ENCODE measurements around the gene SLC12A1. TPM values are rescaled to one million over a fixed set of nuclear protein-coding genes. Genes with fewer than 3 reads are reported as not detected.

SLC12A1 gene
- total RNA-seq, 1 donor from 2014 or later: 0.13 TPM

DNA sequence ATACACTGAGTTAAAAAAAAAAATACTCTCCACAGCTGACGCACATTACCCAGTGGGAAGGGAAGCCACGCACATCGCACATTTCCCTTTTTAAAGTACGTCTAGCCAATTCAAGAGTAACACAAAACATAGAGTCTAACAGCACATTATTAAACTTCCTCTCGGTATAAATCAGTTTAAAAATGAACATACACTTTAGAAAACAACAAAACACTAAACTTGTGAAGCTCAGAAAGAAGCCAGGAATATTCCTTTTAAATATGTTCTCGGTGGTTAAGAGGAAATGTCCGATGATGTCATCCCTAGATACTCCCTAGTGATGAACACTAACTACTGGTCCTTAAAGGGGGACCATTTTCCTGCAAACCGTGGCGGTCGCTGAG lies 28.7 kb upstream of the SLC12A1 start:
- peaks cover 27% of the 10 kb centered on the region for H3K36me3 Mint-ChIP-seq
- peaks cover 18% of the 10 kb centered on the region for H3K4me1 Mint-ChIP-seq
- TF ChIP-seq, protein P1, sequence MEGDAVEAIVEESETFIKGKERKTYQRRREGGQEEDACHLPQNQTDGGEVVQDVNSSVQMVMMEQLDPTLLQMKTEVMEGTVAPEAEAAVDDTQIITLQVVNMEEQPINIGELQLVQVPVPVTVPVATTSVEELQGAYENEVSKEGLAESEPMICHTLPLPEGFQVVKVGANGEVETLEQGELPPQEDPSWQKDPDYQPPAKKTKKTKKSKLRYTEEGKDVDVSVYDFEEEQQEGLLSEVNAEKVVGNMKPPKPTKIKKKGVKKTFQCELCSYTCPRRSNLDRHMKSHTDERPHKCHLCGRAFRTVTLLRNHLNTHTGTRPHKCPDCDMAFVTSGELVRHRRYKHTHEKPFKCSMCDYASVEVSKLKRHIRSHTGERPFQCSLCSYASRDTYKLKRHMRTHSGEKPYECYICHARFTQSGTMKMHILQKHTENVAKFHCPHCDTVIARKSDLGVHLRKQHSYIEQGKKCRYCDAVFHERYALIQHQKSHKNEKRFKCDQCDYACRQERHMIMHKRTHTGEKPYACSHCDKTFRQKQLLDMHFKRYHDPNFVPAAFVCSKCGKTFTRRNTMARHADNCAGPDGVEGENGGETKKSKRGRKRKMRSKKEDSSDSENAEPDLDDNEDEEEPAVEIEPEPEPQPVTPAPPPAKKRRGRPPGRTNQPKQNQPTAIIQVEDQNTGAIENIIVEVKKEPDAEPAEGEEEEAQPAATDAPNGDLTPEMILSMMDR (IDR thresholded peaks at IDR 0.05; ENCODE audit: unreplicated experiment): no peak
- H3K9me3 Mint-ChIP-seq: peaks cover 24% of the 10 kb centered on the region
- H3K4me3 Mint-ChIP-seq: peak overlapping the region; percentile 85
- peak overlapping the region; percentile 98 for H3K27ac Mint-ChIP-seq
- no peak for DNase-seq (ENCODE audit: low spot score in 2 of 2, unreplicated experiment in 2 of 2)
- no peaks in the 10 kb centered on the region for H3K27me3 Mint-ChIP-seq (ENCODE audit: low read depth)

DNA sequence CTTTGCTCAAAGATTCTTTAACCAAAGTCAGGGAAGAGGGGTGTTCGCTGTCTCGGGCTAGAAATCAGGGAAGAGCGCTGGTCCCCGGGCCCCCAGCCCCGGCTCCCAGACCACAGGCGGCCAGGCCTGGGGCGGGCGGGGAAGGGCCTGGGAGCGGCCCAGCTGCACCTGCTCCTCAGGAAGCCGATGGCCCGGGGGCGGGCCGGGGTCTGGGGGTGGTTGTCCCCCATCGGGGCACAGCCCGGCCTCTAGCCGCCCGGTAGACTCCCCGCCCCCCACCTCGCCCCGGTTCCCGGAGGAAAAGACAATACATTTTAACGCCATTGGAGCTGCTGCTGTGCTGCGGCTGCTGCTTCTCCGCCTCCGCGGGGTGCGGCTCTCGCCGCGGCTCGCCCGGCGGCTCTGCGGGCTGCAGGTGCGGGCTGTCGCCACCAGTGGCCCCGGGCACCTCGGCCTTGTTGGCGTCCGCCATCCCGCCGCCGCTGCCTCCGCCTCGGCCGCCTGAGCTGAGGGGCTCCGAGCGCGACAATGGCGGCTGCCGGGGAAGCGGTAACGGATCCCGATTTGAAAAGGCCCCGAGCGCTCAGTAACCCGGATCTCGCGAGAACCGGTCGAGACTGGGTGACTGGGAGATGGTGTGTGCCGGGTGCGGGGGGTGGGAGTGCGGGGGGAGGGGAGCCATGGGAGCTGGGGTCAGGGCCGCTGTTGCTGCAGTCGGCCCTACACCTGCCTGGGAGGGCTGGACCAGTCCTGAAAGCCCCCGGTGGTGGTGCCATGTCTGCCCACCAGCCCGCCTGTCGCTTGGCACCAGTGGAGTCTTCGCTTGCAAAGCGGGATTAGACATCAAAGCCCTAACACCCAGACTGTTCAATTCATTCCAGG lies 28.1 kb upstream of the SLC12A1 start, which contains the start of gene MYEF2:
TSS of gene MYEF2 (minus strand) at position 530 of the 882 bp plus-strand sequence. CDS start at position 472, 58 bp downstream.
- DNase-seq (ENCODE audit: low spot score in 2 of 2, unreplicated experiment in 2 of 2): peak; percentile 68 to 81
- TF ChIP-seq, protein P1 (IDR thresholded peaks at IDR 0.05; ENCODE audit: unreplicated experiment): no peak
- peaks cover 18% of the 10 kb centered on the region for H3K4me1 Mint-ChIP-seq

DNA sequence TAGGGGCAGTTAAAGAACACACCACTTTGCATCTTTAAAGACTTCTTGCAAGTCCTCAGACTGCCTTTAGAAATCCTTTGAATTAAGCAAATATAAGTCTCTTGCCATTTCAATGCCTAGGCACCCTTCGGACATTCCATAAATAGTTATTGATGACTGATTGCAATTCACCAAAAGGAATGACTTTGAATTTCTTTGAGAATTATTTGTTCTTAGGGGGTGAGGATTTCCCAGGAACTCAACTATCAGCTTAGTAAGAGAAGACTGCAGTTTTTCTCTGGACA lies 27.5 kb upstream of the SLC12A1 start:
- TF ChIP-seq, protein P1 (IDR thresholded peaks at IDR 0.05; ENCODE audit: unreplicated experiment): no peak
- H3K4me1 Mint-ChIP-seq: peaks cover 18% of the 10 kb centered on the region
- peak overlapping the region; percentile 39 for H3K27ac Mint-ChIP-seq
- peak overlapping the region; percentile 63 for H3K4me3 Mint-ChIP-seq
- no peaks in the 10 kb centered on the region for H3K27me3 Mint-ChIP-seq (ENCODE audit: low read depth)
- H3K9me3 Mint-ChIP-seq: peaks cover 12% of the 10 kb centered on the region
- no peak for DNase-seq (ENCODE audit: low spot score in 2 of 2, unreplicated experiment in 2 of 2)
- H3K36me3 Mint-ChIP-seq: peaks cover 15% of the 10 kb centered on the region

More for the DNA sequence above, 28.1 kb upstream of the SLC12A1 start, which contains the start of gene MYEF2:
- Mint-ChIP-seq H3K36me3 (peaks cover 20% of the 10 kb centered on the region), H3K27ac (peak within 1 kb of the TSS; percentile 98), H3K4me3 (peak within 1 kb of the TSS; percentile 85), H3K9me3 (peaks cover 18% of the 10 kb centered on the region), H3K27me3 (ENCODE audit: low read depth) (no peaks in the 10 kb centered on the region)

DNA sequence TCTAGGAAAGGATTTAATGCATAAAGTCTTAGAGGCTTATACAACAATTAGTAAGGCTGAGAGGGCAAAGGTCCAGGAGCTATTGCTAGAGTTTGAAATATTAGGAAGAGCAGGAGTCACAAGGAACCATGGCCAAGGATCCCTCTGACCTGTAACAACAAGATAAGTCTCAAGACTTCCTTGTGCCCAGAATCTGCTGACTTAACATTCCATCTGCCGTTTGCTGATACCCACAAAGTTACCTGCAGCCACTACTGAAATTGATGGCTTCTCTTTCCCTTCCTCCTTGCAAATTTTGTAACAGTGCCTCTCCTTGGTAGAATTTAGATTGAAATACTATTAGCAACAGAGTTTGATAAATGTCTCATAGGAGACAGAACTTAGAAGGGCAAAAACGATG lies 23.4 kb upstream of the SLC12A1 start:
- Mint-ChIP-seq H3K9me3 (peaks cover 11% of the 10 kb centered on the region), H3K27me3 (ENCODE audit: low read depth) (peaks cover 8% of the 10 kb centered on the region)

DNA sequence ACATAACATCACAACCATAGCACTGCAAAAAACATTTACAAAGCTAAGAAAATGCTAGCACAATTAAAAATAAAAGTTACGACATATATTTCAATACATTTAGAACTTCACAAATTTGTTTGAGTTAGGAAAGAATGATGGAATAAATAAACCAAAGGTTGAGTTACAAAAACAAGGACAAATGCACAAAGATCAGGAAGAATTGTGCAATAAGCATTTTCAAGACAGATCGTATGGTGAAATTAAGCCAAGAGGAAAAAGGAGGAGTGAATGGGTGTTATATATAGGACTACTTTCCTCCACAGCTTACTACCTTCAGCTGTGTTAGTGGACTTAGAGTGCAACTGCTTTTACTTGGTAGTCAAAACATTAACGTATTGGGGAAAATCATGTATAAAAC lies 20.6 kb upstream of the SLC12A1 start:
- TF ChIP-seq, protein P1 (IDR thresholded peaks at IDR 0.05; ENCODE audit: unreplicated experiment): no peak
- DNase-seq (ENCODE audit: low spot score in 2 of 2, unreplicated experiment in 2 of 2): no peak

More for the DNA sequence above, 23.4 kb upstream of the SLC12A1 start:
- no peaks in the 10 kb centered on the region for H3K36me3 Mint-ChIP-seq
- TF ChIP-seq, protein P1 (IDR thresholded peaks at IDR 0.05; ENCODE audit: unreplicated experiment): no peak
- H3K27ac Mint-ChIP-seq: no peak overlapping the region
- H3K4me3 Mint-ChIP-seq: no peak overlapping the region
- DNase-seq (ENCODE audit: low spot score in 2 of 2, unreplicated experiment in 2 of 2): no peak
- H3K4me1 Mint-ChIP-seq: no peaks in the 10 kb centered on the region

More for the DNA sequence above, 20.6 kb upstream of the SLC12A1 start:
- no peaks in the 10 kb centered on the region for H3K36me3 Mint-ChIP-seq
- H3K9me3 Mint-ChIP-seq: peaks cover 11% of the 10 kb centered on the region
- no peak overlapping the region for H3K4me3 Mint-ChIP-seq
- no peak overlapping the region for H3K27ac Mint-ChIP-seq
- H3K4me1 Mint-ChIP-seq: no peaks in the 10 kb centered on the region
- peaks cover 19% of the 10 kb centered on the region for H3K27me3 Mint-ChIP-seq (ENCODE audit: low read depth)

All from mesothelial cell of epicardium (in vitro differentiated cells).